DMS153 treated with DMSO at 0.1 percent for 48 hours (cell line): Measurements from ENCODE around the gene NUP98.
A peak's percentile ranks its signal among the peaks of the same experiment; 100 is the strongest.
"Not testable (repeated sequence)": the region's sequence is repeated elsewhere in the genome, so short reads cannot be mapped to it uniquely, and the experiment has no call there.

Experiments
- DNase-seq: peaks from one replicate; lab custom pipeline; 2025; ENCODE audit not compliant: unreplicated experiment; lab: John Stamatoyannopoulos, UW

Gene NUP98

DNA sequence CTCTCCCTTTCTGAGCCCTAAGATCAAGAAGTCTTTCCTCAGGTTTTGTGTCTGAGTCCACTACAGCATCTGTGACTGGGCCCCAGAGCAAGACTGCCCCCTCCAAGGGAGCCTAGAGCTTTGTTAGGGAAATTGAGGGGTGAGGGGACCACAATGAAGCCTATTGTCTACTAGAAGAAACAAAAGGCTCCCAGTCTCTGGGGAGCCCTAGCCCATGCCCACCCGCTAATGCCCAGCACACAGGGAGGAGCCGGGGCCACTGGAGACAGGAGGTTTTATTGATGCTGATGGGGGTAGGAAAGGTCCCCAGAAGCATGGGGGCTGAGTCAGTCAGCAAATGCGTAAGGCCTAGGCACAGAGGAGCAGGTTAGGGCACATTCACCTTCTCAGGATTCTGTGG is 29.4 kb upstream of the NUP98 start:
- DNase-seq, result no peak

DNA sequence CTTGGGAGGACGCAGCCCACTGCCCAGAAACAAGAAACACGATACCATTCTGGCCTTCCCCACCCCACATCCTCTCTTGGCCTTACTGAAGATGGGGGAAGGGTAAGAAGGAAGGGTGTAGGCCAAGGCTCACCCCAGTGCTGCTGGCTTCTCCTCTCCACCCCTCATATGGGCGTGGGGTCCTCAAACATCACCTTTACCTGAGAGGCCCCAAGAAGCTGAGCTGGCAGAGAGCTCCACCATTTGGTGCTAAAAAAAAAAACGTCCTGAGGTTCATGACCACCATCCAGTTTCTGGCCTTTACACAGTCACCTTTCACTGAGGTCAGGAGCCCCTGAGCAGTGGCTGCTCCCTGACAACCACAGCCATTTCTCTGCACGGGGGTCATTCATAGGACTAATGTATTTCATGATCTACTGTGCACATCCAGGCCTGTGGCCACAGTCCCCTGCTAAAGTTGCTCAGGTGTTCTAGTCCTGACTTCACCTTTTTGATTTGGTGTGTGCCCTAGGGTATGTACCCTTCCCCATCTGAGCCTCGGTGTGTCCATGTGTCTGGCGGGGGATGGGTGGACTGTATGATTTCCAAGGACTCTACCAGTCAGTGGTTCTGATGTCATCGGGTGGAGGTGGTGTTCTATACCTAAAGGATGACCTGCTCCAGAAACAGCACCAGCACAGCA is 28.3 kb upstream of the NUP98 start:
- no peak for DNase-seq

DNA sequence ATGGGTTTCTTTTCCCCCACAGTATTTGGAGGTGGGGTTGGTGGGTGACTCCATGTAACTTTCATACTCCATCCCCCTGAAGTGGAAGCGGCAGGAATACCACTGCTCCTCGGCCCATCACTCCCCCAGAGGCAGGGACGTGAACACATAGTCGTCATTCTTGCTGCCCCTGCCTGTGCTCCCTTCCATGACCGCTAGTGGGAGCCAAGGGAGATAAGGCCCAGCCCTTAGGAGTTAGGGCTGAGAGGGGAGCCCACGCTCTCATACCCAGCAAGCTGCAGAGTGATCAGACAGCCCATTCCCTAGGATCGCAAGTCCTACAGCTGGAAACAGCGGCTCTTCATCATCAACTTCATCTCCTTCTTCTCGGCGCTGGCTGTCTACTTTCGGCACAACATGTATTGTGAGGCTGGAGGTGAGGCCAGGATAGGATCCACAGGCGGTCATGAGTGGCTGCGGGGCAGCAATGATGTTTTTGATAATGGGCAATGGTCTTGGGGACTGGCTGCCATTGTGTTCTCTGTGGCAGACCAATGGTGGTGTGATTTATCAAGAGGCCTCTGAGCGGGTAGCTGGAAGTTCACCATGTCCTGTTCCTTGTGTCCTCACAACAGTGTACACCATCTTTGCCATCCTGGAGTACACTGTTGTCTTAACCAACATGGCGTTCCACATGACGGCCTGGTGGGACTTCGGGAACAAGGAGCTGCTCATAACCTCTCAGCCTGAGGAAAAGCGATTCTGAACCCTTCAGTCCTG is 27.5 kb upstream of the NUP98 start:
- no peak for DNase-seq

DNA sequence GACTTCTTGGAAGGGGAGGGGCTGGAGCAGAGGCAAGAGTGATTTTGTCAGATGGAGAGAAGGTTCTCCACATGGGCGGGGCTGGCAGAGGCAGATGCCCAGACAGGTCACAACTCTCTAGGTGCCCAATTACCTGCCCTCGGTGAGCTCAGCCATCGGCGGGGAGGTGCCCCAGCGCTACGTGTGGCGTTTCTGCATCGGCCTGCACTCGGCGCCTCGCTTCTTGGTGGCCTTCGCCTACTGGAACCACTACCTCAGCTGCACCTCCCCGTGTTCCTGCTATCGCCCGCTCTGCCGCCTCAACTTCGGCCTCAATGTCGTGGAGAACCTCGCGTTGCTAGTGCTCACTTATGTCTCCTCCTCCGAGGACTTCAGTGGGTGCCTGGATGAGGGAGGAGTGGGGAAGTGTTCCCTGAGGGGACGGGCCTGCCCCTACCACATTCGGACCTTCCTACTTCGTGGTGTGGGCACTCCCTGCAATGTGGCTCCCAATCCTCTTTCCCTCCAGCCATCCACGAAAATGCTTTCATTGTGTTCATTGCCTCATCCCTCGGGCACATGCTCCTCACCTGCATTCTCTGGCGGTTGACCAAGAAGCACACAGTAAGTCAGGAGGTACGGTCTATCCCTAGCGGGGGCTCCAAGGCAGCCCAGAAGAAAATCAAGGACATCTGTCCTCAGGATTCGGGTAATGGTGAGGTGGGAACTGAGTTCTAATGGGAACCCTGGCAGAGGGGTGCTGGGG is 26.6 kb upstream of the NUP98 start:
- DNase-seq, result no peak

DNA sequence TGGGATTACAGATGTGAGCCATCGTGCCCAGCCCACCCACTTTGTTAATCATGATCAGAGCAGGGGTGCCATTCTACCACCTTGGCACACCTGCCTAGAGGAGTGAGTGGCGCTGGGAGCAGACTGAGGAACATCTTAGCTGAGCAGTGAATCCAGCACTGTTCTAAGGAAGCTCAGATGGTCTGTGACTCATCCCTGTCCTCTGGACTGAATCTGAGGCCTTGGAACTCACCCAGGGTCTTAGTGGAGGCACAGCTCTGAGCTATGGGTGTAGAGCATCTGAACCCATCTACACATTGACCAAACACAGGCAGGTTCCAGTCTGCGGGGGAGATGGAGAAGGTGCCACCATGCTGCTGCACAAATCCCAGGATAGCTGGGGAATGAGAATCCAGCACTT is 25.9 kb upstream of the NUP98 start:
- DNase-seq, result no peak

DNA sequence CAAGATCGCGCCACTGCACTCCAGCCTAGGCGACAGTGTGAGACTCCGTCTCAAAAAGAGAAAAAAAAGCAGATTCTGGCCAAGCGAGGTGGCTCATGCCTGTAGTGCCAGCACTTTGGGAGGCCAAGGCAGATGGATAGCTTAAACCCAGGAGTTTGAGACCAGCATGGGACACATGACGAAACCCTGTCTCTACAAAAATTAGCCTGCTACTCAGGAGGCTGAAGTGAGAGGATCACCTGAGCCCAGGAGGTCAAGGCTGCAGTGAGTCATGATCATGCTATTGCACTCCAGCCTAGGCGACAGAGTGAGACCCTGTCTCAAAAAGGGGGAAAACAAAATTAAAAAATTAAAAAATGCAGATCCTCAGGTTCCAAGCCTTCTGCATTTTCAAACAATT is 25.0 kb upstream of the NUP98 start:
- no peak for DNase-seq

DNA sequence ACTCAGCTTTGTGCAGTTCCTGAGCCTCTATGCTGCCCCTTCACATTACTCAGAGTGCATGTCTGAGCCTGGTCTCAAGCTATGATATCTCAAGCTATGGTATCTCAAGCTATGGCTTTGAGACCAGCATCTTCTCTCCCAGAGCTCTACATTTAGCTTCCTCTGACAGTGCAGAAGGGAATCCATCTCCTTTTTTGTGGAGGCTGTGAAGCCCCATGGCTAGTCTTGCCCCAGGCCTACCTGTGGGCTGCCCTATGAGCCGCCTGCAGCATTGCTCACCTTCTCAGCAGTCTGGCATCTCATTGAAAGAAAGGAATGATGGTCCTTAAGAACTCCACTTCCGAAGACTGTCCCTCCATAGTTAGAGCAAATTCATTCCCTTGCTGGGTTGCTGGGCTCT is 23.6 kb upstream of the NUP98 start:
- DNase-seq, result no peak

DNA sequence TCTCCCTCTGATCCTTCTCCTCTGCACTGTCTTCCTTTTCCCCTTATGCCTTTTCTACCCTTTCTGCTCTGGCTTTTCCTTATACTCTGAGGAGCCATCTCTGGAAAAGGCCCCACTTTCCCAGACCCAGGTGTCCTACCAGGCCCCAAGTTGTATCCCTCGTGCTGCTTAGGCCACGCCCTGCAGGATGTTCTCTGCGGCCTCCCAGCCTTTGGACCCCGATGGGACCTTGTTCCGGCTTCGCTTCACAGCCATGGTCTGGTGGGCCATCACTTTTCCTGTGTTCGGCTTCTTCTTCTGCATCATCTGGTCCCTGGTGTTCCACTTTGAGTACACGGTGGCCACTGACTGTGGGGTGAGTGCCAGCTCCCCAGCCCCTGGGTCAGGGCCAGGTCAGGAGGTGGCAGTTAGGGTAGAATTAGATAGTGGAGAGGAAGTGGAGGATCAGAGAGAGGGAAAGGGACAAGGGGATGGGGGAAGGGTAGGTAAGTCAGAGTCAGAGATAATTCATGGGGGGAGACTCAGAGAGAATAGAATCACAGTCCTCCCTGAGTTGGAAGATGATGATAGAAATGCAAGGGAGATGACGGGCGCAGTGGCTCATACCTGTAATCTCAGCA is 19.9 kb upstream of the NUP98 start:
- no peak for DNase-seq

DNA sequence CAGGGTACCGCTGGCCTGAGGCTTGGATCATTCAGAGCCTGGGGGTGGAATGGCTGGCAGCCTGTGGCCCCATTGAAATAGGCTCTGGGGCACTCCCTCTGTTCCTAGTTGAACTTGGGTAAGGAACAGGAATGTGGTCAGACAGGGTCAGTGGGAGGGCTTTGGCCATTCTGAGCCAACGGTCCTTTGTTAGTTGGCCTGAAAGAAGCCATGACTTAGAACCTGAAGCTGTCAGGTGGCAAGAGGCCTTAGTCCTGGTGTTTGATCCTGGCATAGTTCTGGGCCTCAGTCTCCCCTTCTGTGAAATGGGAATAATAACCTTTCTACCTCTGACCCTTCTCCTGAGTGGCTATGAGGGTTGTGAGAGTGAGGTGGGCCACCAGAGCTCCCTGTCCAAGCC is 19.3 kb upstream of the NUP98 start:
- DNase-seq, result no peak

DNA sequence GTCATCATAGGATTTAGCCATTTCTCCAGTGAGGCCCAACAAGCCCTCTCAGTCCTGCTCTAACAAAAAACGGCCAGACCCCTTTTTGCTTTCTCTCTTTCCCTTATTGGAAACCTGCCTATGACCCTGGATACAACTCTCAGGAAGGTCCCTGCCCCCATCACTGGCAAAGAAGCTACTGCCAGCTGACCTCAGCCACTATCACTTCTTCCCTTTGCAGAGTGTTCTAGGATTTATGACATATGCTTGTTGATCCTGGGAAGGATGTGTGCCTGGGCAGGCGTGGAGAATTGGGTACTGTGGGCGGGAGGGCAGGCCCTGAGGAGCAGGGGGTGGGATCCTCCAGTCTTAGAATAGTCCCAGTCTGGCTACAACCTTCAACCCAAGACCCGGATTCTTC is 18.5 kb upstream of the NUP98 start:
- DNase-seq, result no peak

DNA sequence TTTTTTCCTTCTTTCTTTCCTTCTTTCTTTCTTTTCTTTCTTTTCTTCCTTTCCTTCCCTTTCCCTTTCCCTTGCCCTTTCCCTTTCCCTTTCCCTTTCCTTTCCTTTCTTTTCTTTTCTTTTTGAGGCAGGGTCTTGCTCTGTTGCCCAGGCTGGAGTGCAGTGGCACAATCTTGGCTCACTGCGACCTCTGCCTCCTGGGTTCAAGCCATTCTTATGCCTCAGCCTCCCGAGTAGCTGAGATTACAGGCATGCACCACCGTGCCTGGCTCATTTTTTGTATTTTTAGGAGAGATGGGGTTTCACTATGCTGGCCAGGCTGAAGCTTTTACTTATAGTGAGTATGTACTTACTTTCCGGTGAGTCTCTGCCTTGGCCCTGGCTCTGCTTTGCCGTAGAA is 17.5 kb upstream of the NUP98 start:
- DNase-seq, result not testable (repeated sequence)

DNA sequence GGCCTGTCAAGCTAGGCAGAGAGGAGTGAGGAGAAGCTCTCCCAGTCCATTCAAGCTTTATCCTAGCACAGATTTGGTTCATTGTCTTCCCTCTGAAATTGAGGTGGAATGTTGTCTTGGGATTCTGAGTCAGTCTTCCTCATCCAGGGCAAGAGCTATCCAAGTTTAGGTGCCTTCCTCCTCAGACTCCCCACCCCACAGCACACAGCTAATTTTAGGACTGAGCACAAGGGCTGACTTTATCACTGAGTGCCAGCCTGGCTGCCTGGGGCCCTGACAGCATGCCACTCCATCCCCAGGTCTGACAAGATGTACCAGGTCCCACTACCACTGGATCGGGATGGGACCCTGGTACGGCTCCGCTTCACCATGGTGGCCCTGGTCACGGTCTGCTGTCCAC is 13.6 kb upstream of the NUP98 start:
- no peak for DNase-seq

DNA sequence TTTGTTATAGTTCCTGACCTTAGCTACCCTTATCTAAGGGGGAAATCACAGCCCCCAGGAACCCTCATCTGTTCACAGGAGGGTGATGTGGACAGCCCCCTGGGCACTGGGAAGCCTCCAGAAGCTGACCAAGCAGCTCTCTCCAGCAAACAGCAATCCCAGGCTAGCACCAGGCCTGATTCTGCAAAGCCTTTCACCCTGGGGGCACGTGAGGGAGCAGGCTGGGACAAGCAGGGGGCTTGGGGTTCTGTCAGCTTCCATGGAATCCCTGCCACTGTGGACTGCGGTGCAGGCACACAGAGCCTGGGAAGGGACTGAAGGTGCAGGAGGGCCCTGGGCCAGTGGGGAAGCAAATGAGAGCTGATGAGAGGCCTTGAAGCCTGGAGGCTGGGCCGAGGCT is 13.1 kb upstream of the NUP98 start:
- no peak for DNase-seq

DNA sequence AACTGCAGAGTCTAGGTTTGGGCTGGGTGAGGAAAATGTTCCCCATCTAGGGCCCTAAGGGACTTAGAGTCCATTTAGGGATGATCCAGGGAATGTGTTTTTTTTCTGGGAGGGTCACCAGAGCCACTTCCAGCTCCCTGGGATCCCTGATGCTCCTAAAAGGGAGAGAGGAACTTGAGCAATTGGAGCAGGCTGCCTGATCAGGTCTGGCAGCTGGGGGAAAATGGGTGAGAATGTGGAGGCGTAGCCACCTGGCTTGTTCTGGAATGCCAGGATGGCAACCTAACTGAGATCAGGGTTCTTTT is 12.2 kb upstream of the NUP98 start:
- no peak for DNase-seq

DNA sequence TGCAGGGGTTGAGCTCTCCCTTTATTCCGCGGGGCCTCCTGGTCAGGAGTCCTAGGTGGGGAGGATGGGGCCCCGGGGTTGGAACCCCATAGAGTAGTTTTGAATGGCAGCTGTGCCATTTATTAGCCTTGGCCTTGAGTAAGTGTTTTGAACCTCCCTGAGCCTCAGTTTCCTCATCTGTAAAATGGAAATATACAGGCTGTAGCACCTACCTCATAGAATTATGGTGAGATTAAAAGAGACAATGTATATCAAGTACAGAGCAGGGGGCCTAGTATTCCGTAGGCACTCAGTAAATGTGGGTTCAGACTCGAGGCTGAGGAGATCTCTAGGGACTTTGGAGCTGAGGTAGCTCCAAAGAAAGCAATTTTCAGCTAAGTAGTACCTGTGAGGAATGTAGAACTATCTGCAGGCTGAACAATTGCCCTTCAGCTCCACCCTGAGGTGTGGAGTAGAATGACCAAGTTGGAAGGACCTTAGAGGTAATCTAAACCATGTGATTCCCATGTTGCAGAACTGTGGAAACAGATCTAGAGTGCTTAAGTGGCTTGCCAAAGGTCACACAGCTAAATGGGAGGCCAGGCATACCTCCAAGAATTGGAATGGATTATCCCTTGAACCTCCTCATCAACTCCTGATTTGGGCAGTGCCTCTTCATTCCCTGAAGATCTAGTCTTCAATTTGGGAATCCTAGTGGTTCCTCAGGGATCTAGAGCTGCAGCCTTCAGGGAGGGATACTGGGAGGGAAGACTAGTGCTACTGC is 11.7 kb upstream of the NUP98 start:
- DNase-seq, result peak; percentile 27

DNA sequence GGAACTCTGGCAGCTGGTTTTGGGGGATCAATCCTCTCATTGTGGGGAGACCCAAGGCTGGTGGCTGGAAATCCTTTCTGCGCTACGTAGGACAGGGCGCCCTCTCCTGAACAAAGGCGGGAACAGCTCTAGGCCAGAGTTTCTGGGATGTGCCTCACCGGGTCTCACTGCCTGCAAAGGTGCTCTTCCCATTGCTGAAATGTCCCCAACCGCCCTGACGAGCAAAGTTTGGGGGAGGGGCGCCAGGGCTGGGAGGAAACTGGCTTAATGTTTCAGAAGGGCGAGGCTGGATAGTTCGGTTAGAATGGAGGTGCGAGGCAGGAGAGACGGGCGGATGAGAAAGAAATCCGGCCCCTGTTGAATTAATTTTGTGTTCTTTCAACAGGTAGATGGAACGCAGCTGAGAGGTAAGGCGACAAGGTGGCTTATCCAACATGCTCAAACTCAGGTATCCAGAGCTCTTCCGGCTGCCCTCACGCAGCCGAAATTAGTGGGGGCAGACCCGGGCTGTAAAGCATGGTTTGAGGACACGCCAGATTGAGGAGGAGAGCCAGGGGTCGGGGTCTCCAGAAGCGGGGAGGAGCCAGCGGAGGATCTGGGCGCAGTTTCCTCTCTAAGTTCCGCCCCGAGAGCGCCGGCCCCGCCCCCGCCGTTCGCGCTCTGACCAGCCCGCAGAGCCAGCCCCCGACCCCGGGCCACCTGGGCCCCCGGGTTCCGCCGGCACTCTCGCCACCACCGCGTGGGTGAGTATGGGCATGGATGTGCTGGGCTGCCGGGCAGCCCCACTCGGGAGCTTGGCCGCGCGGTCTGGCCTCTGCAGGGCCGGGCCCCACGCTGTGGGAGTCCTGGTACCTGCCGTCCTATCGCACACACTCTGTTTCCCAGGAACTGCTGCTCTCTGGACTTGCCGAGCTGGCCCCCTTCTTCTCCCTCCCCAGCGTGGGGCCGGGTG is 10.8 kb upstream of the NUP98 start, which contains the start of gene PGAP2:
Gene PGAP2 (plus strand): TSS at position 652 of the 952 bp plus-strand sequence. CDS start 2,700 bp downstream, outside the sequence.
- DNase-seq, result peak; percentile 83

DNA sequence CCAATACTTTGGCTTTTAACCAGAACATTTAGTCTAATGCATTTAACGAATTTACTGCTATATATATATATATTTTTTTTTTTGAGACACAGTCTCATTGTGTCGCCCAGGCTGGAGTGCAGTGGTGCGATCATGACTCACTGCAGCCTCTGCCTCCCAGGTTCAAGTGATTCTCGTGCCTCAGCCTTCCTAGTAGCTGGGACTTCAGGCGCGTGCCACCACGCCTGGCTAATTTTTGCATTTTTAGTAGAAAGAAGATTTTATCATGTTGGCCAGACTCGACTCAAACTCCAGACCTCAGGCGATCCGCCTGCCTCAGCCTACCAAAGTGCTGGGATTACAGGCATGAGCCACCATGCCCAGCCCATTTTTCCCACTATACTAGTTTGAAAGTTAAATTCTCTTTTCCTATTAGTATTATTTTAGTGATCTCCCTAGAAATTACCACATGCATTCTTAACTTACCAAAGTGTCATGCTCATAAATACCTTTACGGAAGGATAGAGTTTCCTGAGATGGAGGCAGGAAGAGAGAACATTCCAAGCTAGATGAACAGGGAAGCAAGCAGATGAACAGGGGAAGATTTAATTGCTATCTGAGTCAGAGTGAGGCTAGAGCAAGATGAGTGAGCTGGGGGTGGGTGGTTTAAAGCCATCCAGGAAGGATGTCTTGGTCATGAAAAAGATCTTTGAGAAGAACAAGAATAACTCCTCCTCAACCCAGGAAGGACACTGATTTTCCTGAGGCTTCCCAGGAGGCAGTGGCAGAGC is 6.6 kb upstream of the NUP98 start:
- no peak for DNase-seq

DNA sequence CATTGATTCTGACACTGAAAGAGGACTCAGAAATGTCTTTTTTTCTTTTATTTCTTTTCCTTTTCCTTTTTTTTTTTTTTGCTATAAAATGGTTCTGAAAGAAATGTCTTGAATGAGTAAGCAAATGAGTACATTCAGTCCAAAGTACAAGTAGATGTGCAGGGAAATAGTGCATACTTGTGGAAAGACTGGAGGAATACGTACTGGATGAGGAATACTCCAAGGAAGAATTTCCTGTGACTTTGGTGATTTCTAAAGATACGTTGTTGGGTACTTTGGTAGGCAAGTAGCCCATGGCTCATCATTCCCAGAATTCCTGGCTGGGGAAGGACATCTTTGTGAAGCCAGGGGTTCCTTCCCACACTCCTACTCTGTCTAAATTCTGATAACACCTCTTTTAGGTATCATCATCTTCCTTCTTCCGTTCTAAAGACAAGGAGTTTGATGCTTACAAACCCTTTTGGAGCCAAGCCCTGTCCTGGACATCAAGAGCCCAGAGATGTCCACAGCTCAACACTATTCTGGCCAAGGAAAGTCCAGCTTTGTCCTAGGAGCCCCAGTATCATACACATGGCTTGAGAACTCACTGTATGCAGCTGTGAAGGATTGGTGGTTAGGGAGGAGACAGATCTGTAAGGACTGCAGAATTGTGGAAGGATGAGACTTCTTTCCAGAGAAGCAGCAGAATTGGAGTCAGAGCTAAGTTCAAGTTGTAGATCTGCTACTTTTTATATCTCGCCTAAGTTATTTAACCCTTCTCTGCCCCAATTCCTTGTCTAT is 4.8 kb upstream of the NUP98 start:
- no peak for DNase-seq
